Astrocyte (in vitro differentiated cells and primary cell): ENCODE data around the gene CCDC141.

Experiments used
- CTCF ChIP-seq: IDR thresholded peaks from 2 replicates; pipeline ENCODE4 v1.5.1; 2011; ENCODE audit warnings: low read depth, mild to moderate bottlenecking, inconsistent platforms, low read length, moderate library complexity; ENCODE audit not compliant: insufficient read depth
- EZH2 ChIP-seq: IDR thresholded peaks from 2 replicates; pipeline ENCODE4 v1.6.1; 2012; ENCODE audit warnings: mild to moderate bottlenecking, low read length, inconsistent platforms; ENCODE audit not compliant: insufficient read depth

GRCh38 chr2:178915423-178916173, 134.3 kb downstream of the CCDC141 start:
- TF ChIP-seq CTCF (no peak), EZH2 (no peak)
